ENCODE results near the gene UBALD2.

GRCh38 chr17:76278268-76278908 is 13.2 kb downstream of the UBALD2 start:
- TF ChIP-seq, protein P1, sequence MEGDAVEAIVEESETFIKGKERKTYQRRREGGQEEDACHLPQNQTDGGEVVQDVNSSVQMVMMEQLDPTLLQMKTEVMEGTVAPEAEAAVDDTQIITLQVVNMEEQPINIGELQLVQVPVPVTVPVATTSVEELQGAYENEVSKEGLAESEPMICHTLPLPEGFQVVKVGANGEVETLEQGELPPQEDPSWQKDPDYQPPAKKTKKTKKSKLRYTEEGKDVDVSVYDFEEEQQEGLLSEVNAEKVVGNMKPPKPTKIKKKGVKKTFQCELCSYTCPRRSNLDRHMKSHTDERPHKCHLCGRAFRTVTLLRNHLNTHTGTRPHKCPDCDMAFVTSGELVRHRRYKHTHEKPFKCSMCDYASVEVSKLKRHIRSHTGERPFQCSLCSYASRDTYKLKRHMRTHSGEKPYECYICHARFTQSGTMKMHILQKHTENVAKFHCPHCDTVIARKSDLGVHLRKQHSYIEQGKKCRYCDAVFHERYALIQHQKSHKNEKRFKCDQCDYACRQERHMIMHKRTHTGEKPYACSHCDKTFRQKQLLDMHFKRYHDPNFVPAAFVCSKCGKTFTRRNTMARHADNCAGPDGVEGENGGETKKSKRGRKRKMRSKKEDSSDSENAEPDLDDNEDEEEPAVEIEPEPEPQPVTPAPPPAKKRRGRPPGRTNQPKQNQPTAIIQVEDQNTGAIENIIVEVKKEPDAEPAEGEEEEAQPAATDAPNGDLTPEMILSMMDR (IDR thresholded peaks at IDR 0.05): no peak
- TF ChIP-seq POLR2A (IDR thresholded peaks at IDR 0.05): no peak

All from Peyer's patch (tissue), 4 donors.